Smooth muscle cell of the umbilical artery (primary cell): ENCODE results near the gene LAS1L. TPM values are rescaled to one million over a fixed set of nuclear protein-coding genes. Genes with fewer than 3 reads are reported as not detected.

Experiments used
- total RNA-seq: library from RNA; depleted of rRNA; stranded (reverse); fragments of >200 nt; gene quantifications from 2 replicates; pipeline ENCODE4 v1.2.3, GENCODE V29; 2014

LAS1L gene
- total RNA-seq, result 14.6 and 20.8 TPM in 2 replicates

DNA sequence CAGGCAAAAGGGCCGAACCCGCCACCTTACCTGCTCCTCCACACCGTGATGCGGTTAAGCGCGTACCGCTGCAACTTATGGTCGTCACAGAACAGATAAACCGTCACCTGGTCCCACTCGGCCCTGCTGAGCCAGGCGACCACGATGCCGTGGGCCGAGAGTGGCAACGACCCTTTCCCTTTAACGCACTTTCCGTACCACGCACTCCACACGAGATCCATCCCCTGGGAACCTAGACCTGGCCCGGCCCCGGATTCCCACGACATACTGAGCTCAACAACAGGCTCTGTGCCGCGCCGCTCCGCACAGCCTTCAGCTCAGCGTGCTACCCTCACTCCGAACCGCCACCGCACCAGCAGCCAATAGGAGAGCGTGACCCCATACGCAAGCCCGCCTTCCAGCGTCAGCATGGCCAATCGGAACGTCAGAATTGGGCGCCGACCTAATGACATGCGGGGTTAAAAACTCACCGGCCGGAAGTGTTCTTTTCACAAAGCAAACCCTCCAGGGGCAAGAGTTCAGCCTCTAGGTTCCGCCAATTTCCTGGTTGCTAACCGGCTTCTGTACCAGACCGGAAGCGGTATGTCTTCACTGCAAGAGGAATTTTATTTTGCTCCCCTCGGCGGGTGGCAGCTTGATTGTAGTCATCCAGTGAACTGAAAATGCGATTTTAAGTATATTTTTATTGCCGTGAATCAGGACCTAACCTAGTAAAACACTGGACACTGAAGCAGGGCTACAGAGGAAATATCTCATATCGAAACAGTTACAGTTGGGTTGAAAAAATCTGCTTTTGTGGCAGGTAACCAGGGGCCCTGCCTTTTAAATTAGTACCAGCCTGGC, at the start of gene LAS1L:
Gene LAS1L, minus strand, starts transcription at position 338 of the 843 bp plus-strand sequence. Its CDS starts 72 bp downstream, at position 266.

Other genes with a start within 250 kb of the LAS1L start
- gene MSN, start 132.9 kb upstream of the LAS1L start, total RNA-seq, result 166 and 515 TPM in 2 replicates